HG03354 (cell line): Measurements from ENCODE around the gene ZBED2.
"Not testable (repeated sequence)": the region's sequence is repeated elsewhere in the genome, so short reads cannot be mapped to it uniquely, and the experiment has no call there.

Experiments
- ATAC-seq: cut with Tn5 transposase; IDR thresholded peaks from one replicate; pipeline ENCODE4 v1.9.1; 2021; ENCODE audit warnings: mild to moderate bottlenecking; ENCODE audit not compliant: unreplicated experiment, poor library complexity, severe bottlenecking

Gene ZBED2, protein sequence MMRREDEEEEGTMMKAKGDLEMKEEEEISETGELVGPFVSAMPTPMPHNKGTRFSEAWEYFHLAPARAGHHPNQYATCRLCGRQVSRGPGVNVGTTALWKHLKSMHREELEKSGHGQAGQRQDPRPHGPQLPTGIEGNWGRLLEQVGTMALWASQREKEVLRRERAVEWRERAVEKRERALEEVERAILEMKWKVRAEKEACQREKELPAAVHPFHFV

DNA sequence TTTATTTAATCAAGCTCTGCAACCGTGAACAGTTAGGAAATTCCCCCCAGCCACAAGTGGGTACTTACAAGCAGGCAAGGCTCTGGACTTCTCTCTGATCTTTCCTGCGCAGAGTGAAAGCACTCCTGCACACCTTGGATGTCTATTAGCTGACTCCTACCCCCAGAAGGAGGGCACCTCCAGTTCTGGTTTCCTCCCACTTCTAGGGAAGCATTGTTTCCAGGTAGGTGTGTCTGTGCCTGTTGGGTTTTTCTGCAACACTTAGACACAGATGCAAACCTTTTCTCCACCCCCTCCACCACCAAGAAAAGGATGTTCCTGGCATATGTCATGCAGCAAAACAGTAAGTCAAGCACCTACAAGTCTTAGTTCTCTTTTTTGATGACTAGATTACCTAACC, at the start of gene ZBED2:
Gene ZBED2, minus strand, starts transcription at position 115 of the 400 bp plus-strand sequence. CDS start 1,145 bp downstream, outside the sequence.
- peak; percentile 25 for ATAC-seq

DNA sequence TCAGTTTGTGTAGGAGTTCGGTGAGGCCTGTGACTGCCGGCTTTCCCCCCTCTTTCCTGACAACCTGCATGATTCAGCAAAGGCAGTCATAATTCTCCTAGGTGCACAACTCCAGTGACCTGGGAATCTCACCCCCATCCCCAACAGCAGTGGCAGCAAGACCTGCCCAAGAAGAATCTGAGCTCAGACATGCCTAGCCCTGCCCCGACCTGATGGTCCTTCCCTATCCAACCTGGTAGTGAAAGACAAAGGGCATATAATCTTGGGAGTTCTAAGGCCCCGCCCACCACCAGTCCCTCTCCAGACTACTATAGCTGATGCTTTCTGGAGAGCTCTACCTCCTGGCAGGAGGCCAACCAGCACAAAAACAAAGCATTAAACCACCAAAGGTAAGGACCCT, 44.2 kb upstream of the ZBED2 start:
- no peak for ATAC-seq

DNA sequence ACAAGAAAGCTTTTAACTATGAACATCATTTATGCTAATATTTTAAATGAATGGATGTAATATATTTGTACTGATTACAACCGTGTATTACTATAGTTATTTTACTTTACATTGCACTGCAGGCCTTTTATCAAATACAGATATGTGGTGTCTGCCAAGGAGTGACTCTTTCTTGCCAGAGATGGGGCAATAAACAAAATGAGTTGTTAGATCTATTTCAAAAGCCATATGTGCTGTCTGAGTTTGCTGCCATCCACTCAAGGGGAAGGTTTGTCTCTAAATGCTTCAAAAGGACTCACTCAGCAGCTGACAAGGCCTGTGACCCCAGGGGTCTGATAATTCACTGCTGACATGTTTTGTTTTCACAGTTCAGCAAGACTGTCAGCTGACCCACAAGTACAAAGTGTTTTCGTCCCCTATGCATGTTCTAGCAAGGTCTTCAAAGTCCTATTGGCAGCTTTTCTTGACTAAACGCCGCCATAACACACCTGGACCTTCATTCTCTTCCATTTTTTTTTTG, 41.3 kb upstream of the ZBED2 start:
- no peak for ATAC-seq

DNA sequence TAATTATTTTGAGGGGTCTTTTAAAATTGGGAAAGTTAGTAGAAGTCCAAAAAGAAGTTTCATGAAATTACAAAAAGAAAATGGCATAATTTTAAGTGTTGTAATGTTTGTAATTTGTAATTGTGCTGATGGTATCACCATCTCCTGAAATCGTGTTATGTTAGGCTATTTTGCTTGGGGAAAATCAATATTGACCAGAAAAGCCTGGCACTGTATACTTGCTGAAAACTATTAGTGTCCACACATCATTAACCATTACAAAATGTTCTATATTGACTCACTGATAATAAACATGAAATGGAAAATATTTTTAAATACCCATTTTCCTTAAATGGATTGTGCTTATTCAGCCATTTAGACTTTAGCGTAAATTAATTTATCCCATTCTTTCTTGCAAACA, 40.3 kb upstream of the ZBED2 start:
- ATAC-seq = no peak

DNA sequence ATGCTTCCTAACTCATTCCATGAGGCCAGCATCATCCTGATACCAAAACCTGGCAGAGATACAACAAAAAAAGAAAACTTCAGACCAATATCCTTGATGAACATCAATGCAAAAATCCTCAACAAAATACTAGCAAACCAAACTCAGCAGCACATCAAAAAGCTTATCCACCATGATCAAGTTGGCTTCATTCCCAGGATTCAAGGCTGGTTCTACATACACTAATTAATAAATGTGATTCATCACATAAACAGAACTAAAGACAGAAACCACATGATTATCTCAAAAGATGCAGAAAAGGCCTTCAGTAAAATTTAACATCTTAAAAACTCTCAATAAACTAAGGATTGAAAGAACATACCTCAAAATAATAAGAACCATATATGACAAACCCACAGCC, 35.5 kb upstream of the ZBED2 start:
- not testable (repeated sequence) for ATAC-seq

DNA sequence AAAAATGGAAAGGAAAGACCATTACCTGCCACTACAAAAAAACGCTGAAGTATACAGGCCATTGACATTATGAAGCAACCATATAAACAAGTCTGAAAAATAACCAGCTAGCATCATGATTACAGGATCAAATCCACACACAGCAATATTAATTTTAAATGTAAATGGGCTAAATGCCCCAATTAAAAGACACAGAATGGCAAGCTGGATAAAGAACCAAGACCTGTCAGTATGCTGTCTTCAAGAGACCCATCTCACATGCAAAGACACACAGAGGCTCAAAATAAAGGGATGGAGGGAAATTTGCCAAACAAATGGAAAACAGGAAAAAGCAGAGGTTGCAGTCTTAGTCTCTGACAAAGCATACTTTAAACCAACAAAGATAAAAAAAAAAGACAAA, 33.9 kb upstream of the ZBED2 start:
- not testable (repeated sequence) for ATAC-seq

DNA sequence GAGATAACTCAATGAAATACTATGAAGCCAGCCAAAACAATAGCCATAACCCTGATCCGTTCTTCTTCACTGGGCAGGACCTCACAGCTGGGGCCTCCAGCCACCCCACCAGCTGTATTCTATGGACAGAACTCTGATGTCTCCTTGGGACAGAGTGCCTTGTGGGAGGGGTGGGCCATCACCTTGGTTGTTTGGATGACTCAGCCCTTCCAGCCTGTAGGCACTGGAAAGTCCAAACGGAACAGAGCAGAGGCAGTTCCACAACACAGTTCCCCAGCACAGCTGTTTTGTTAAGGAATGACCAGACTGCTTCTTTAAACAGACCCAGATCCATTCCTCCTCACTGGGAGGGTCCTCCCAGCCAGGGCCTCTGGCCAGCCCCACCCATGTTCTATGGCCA, 31.9 kb upstream of the ZBED2 start:
- no peak for ATAC-seq

DNA sequence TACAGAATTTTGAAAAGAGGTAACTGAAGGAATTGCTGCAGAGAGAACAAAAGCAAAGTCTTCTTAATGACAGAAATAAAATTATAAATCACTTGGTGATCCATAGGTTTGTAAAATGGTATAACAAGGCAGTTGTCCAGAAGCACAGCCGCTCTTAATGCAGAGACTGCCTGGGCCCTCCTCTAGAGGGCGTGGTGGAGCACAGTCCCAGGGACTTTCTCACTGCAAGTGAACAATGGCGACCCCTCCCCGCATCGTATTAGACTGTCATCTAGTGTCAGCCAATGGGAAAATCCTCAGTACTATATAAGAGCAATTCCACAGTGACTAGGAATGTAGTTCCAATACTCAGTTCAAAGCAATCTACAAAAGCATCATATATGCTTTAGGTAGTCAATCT, 26.4 kb upstream of the ZBED2 start:
- no peak for ATAC-seq

DNA sequence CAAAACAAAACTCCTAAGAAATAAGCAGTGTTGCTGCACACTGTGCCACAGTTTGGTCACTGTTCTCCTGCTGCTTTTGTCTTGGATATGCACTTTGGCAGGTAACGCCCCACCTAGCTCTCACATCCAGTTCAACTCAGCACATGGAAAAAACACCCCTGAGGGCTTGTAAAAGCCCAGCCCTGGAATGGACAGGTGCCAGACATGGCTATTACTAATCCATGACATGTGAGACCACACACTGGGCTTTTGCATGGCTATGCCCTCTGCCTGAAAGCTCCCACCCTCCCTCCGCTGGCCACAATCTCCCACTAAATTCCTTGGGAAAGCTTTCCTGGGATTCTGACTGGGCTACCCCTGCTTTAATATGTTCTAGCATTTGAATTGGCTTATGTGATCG, 24.7 kb upstream of the ZBED2 start:
- ATAC-seq = no peak

DNA sequence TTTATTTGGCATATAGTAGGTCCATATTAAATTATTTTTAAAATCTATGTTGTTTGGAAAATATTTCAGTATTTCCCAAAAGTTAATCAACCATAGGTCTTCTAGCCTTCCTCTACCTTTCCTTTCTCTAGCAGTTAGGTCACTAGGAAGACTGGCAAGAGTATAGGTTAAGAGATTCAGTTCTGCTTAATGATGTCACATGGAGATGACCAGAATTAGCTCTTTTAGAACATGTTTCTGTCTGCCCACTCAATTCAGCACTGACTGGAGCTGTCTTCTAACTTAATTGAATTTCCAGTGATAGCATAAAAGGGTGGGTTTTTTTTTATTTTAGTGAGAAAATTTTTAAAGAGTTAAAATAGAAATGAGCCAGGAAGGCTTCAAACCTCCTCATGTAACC, 23.8 kb upstream of the ZBED2 start:
- ATAC-seq = no peak

DNA sequence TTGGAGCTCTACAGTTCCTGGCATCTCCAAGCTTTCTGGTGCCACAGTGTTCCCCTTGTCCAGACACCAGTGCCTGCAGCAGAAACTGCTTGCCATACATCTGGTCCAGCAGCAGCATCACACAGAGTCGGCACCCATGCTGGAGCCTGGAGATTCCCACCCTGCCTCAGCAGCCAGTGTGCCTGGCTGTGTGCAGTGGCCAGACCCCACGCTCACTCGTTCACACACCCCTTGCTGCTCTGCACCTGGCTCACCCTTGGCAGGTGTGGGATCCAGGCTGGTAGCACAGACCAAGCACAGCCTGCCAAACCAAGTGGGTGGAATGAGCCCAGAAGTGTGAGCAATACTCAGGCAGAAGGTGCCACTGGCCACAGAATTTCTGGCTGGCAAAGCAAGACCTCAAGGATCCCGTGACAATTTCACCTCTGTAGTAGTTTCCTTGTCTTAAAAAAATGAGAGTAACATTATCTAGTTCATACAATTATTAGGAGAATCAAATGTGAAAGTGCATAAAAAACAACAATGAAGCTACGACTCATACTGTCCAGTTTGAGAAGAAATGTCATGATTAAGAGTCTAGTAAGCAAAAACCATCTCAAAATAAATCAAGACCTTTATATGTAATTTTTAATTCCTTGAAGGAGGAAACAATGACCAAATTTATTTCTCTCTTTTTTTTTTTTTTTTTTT, 22.9 kb upstream of the ZBED2 start:
- no peak for ATAC-seq

DNA sequence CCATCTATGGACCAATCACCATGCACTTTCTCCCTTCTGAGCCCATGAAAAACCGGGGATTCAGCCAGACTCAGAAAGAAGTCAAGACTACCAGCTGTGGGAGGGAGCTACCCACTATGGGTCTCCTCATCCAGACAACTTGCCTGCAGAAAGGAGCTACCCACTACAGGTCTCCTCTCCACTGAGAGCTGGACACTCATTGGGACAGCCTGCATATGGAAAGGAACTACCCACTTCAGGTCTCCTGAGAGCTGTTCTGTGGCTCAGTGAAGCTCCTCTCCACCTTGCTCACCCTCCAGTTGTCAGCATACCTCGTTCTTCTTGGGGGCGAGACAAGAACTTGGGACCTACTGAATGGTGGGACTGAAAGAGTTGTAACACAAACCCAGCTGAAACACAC, 22.3 kb upstream of the ZBED2 start:
- no peak for ATAC-seq

DNA sequence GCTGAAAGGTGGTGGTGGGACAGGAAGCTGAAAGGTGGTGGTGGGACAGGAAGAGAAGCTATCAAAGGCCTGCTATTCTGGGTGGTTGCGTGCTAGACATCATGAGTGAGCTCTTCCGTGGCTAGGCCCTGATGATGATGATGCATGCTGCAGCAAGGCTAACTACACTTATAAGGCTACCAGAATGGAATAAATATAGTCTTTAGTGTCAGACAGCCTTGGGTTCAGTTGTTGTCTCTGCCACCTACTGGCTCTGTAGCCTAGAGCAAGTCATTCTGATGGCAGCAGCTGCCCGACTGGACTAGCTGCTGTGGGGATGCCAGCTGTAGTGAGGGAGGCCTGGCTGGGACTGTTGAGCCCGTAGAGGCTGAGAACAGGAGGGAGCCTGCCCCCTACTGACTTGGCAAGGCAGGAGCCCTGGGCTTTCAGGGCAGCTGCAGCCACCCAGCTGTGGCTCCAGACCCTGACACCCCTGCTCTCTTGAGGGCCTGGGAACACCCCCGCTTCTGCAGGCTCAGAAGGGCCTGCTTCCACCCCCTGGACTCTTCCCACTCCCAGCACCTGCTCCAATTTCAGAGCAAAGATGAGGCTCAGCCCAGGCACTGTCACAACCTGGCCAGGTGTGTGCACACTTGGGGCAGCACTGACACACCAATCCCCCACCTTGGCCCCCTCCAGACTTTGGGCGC, 21.4 kb upstream of the ZBED2 start:
- peak; percentile 90 for ATAC-seq

DNA sequence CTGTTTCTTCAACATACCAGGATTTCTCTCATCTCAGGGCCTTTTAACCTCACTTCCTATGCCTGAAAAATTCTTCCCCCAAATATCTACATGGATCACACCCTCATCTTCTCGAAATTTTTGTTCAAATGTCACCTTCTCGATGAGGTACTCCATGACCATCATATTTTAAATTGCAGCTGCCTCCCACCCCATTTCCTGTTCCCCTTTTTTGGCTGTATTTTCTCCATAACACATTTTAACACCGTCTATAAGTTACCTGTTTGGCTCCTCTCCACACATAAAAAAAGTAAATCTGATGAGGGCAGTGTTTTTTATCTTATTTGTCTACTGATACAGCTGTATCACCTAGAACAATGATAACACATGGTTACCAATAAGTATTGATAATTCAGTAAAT, 20.7 kb upstream of the ZBED2 start:
- no peak for ATAC-seq

DNA sequence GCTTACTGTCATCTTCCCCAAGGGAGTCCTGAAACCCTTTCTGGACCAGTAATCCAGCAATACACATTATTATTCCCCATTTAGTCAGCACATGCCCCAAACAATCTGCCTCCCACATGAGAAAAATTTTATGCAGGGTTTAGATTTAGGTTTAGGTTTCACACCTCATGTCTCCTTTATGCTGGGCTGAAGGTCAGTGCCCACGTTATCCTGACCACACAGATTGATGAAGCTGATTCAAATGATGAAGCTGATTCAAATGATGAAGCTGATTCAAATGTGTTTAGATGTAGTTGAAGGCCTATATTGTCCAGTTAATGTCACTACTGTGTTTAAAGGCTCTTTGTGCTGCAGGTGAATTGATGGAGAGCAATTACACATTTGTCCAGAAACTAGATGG, 18.1 kb upstream of the ZBED2 start:
- ATAC-seq = no peak

DNA sequence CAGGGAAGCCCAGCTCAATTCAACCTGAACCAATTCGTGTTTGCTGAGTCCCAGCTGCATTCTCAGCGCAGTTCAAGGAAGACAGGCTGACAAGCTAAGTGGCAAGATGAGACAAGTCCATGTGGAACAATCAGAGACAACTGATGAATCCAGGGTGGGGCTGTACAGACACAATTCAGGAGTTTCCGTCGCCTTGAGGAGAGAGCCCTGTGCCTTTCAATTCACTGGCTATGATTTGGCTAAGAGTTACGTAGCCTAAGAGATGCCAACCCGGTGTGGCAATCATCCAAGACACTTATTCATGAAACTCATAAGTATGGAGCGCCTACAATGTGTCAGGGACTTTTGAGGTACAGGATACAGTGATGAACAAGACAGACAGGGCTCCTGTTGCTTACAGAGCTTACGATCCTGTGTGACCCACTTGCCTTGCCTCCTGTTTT, 15.5 kb upstream of the ZBED2 start:
- peak; percentile 31 for ATAC-seq

DNA sequence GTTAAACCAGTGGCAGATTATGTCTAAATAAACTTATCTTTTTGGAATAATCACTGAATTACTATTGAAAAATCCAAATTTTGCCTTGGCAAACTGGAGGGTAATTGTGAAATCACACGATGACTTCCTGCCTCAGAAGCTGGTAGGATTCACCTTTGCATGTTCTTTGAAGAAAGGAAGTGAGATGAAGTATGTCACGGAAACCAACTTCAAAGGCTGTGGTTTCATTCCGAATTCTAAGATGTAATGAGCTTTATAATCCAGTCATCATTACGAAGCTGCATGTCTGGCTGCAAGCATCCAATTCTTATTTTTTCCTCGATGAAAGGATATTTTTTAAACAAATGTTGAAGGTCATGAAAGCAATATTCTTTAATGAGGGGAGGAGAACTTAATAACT, 15.0 kb upstream of the ZBED2 start:
- ATAC-seq = peak; percentile 98

DNA sequence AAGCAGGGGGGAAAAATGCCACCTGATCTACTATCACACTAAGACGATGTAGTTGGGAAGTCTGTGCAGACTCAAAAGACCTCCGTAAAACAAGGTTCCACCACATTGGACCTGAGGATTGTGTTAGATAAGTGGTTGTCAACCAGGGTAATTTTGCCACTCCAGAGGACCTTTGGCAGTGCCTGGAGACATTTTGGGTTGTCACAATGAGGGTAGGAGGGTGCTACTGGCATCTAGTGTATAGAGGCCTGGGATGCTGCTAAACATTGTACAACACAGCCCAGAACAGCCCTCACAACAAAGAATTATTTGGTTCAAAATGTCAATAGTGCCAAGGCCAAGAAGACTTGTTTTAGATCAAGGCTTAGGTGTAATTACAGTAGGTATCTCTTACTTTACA, 14.6 kb upstream of the ZBED2 start:
- ATAC-seq = peak; percentile 11

DNA sequence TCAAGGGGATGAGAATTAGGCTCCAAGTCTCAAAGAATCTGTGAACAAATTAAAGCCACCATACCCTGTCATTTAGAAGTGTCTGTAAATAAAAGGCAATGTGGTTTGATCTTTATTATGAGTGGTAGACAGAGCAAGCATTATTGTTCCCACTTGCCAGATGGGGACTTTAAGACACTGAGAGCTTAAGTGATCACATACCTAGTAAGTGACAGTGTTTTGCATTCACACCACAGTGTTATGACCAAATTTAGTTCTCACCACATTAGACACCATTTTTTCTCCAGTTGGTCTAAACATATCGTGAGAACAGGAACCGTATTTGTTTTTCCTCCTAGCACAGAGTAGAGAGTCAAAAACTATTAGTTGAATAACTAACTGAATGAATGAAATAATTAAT, 13.2 kb upstream of the ZBED2 start:
- ATAC-seq = peak; percentile 37

DNA sequence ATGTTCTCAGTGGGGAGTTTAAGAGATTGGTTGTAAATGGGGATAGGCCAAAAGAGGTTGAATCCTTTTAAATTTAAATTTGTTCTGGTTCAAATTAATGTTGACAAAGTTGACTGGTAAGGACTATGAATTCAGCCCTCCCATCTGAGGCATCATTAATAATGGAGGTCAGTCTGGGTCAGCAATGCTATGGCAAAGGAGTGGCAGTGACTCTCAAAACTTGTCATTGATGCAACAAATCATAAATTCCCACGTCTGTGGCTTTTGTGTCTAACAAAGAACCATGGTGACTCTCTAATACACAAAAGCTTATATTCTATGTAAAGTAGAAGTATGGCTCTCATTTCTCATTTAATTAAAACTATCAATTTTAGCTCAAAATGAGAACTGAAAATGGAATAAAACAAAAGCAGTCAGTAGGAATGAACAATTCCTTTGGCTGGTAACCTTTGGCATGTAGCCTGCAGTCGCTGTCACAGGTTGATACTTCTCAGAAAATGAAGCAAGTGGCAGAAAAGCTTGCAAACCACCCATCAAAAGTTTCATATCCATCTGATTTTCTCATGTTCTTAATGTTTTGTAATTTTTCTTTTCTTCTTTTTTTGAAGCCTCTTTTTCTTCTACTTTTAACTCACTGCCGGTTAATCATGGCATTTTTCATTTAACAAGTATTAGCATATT, 12.2 kb upstream of the ZBED2 start:
- no peak for ATAC-seq
